ENCODE results near the gene FSTL5. TPM values are rescaled to one million over a fixed set of nuclear protein-coding genes. Genes with fewer than 3 reads are reported as not detected.

The FSTL5 gene
- total and polyA plus RNA-seq, 9 of the 15 experiments (the other 6 are each of a cell fraction or from before 2014, with no cell fraction given): 0.09 to 3.1 (median 0.50) TPM; not detected in 1

DNA sequence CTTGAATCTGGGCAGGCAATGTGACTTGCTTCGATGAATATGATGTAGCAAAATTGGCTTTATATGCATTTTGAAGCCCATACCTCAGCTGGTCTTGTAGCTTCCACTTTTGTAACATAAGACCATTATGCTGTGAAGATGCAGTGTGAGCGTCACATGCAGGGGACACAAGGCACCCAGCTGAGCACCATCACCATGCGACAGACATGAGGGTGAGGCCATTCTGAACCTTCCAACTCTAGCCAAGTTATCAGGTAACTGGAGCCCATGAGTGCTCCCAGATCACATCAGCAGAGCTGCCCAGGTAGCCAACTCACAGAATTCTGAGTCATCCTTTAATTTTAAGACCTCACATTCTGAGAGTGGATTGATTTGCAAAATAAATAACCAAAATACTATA, 705.9 kb downstream of the FSTL5 start:
- Histone ChIP-seq H3K27ac (ENCODE audit: extremely low read depth, low read depth, low read length) (no peak overlapping the region), H2AFZ (ENCODE audit: low read depth, low read length) (no peak overlapping the region), H3K4me1 (replicated peaks in 1 of 2; ENCODE audit: control insufficient read depth in 2 of 2, insufficient read depth in 2 of 2, low read length in 2 of 2) (no peaks in the 10 kb centered on the region), H3K4me3 (no peak overlapping the region), H3K79me2 (ENCODE audit: control insufficient read depth, insufficient read depth, low read length) (no peaks in the 10 kb centered on the region), H4K20me1 (replicated peaks; ENCODE audit: control insufficient read depth, insufficient read depth, low read length) (no peaks in the 10 kb centered on the region), H3K36me3 (ENCODE audit: control insufficient read depth, insufficient read depth, low read length) (no peaks in the 10 kb centered on the region), H3K27me3 (ENCODE audit: control insufficient read depth in 2 of 2, insufficient read depth in 2 of 2, low read length in 2 of 2) (no peaks in the 10 kb centered on the region), H3K9me3 (replicated peaks; ENCODE audit: control insufficient read depth, insufficient read depth, low read depth, low read length) (no peaks in the 10 kb centered on the region), H3K4me2 (ENCODE audit: insufficient read depth, low read length) (no peak overlapping the region), H3K9ac (ENCODE audit: insufficient read depth in 1 of 2, low read depth in 2 of 2, low read length in 2 of 2) (no peak overlapping the region), H3K9me1 (ENCODE audit: control insufficient read depth, insufficient read depth, low read length) (no peaks in the 10 kb centered on the region)
- DNase-seq (ENCODE audit: extremely low read depth in 1 of 4, low spot score in 3 of 4): no peak
- FAIRE-seq: no peak
- TF ChIP-seq, protein P1, sequence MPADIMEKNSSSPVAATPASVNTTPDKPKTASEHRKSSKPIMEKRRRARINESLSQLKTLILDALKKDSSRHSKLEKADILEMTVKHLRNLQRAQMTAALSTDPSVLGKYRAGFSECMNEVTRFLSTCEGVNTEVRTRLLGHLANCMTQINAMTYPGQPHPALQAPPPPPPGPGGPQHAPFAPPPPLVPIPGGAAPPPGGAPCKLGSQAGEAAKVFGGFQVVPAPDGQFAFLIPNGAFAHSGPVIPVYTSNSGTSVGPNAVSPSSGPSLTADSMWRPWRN (IDR thresholded peaks at IDR 0.05; ENCODE audit: low read depth): no peak
- TF ChIP-seq ZFP30 (CRISPR knock-in tag; IDR thresholded peaks at IDR 0.05; ENCODE audit: borderline replicate concordance) (no peak), FOXP1 (CRISPR knock-in tag; IDR thresholded peaks at IDR 0.05) (no peak), ZNF146 (CRISPR knock-in tag; IDR thresholded peaks at IDR 0.05; ENCODE audit: unreplicated experiment) (no peak), TGIF2 (CRISPR knock-in tag; IDR thresholded peaks at IDR 0.05) (no peak), NCOA2 (IDR thresholded peaks at IDR 0.05; ENCODE audit: partially characterized antibody in 2 of 2) (no peak), ARID1B (IDR thresholded peaks at IDR 0.05) (no peak), HSF4 (CRISPR knock-in tag; IDR thresholded peaks at IDR 0.05; ENCODE audit: borderline replicate concordance) (no peak), PML (IDR thresholded peaks at IDR 0.05; ENCODE audit: low read length) (no peak), ZNF445 (CRISPR knock-in tag; IDR thresholded peaks at IDR 0.05; ENCODE audit: low read depth) (no peak)
- TF ChIP-seq, protein P2, sequence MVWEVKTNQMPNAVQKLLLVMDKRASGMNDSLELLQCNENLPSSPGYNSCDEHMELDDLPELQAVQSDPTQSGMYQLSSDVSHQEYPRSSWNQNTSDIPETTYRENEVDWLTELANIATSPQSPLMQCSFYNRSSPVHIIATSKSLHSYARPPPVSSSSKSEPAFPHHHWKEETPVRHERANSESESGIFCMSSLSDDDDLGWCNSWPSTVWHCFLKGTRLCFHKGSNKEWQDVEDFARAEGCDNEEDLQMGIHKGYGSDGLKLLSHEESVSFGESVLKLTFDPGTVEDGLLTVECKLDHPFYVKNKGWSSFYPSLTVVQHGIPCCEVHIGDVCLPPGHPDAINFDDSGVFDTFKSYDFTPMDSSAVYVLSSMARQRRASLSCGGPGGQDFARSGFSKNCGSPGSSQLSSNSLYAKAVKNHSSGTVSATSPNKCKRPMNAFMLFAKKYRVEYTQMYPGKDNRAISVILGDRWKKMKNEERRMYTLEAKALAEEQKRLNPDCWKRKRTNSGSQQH (CRISPR knock-in tag; IDR thresholded peaks at IDR 0.05): no peak
- TF ChIP-seq, protein P3, sequence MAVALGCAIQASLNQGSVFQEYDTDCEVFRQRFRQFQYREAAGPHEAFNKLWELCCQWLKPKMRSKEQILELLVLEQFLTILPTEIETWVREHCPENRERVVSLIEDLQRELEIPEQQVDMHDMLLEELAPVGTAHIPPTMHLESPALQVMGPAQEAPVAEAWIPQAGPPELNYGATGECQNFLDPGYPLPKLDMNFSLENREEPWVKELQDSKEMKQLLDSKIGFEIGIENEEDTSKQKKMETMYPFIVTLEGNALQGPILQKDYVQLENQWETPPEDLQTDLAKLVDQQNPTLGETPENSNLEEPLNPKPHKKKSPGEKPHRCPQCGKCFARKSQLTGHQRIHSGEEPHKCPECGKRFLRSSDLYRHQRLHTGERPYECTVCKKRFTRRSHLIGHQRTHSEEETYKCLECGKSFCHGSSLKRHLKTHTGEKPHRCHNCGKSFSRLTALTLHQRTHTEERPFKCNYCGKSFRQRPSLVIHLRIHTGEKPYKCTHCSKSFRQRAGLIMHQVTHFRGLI (CRISPR knock-in tag; IDR thresholded peaks at IDR 0.05): no peak
- TF ChIP-seq, protein P4, sequence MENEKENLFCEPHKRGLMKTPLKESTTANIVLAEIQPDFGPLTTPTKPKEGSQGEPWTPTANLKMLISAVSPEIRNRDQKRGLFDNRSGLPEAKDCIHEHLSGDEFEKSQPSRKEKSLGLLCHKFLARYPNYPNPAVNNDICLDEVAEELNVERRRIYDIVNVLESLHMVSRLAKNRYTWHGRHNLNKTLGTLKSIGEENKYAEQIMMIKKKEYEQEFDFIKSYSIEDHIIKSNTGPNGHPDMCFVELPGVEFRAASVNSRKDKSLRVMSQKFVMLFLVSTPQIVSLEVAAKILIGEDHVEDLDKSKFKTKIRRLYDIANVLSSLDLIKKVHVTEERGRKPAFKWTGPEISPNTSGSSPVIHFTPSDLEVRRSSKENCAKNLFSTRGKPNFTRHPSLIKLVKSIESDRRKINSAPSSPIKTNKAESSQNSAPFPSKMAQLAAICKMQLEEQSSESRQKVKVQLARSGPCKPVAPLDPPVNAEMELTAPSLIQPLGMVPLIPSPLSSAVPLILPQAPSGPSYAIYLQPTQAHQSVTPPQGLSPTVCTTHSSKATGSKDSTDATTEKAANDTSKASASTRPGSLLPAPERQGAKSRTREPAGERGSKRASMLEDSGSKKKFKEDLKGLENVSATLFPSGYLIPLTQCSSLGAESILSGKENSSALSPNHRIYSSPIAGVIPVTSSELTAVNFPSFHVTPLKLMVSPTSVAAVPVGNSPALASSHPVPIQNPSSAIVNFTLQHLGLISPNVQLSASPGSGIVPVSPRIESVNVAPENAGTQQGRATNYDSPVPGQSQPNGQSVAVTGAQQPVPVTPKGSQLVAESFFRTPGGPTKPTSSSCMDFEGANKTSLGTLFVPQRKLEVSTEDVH (IDR thresholded peaks at IDR 0.05; ENCODE audit: low read depth, partially characterized antibody): no peak
- intact Hi-C loops (cut with micrococcal nuclease) (no loop called here), in situ Hi-C loops (cut with MboI) (no loop called here)
- POLR2A ChIA-PET: no interaction called here
- CTCF ChIA-PET (ENCODE audit: low intra/inter-chr PET ratio): no interaction called here
- 0% methylated on average over 1 of the region's 3 CpGs for WGBS (ENCODE audit: insufficient coverage, low coverage, missing lambda C conversion rate)
- ATAC-seq: no peak
- BruUV-seq (replicated peaks): no TSS peak
